H1 (cell line): ENCODE data around the gene GREB1. TPM values are rescaled to one million over a fixed set of nuclear protein-coding genes. Genes with fewer than 3 reads are reported as not detected.

ENCODE experiments used
- CTCF ChIA-PET: fragments of 300-600 bp; sonication (Branson Sonifier 250); formaldehyde crosslinking; loops from one replicate; lab custom pipeline; 2021; ENCODE audit not compliant: partially characterized antibody; lab: Charles Lee
- POLR2A ChIA-PET: fragments of 300-600 bp; sonication (Branson Sonifier 250); formaldehyde crosslinking; loops from one replicate; lab custom pipeline; 2021; ENCODE audit warnings: inconsistent platforms; ENCODE audit not compliant: partially characterized antibody; lab: Charles Lee
- DNase-seq, 2 experiments: peaks; one replicate each; pipeline versions ENCODE4 v3.0.0 to v3.0.0-alpha.2; 2010 to 2022; ENCODE audit warnings: low spot score in 2 of 2, low read depth in 1 of 2, mixed read lengths in 1 of 2
- FAIRE-seq: peaks from 2 replicates; lab custom pipeline; 2011; peaks lifted over from hg19 to GRCh38; lab: Jason Lieb, UNC
- H2AFZ ChIP-seq: 2 replicates; pipeline ENCODE4 v1.8.1; 2012; ENCODE audit warnings: low read length, inconsistent platforms
- H2AK5ac ChIP-seq: 2 replicates; pipeline ENCODE4 v1.6.1; 2013; ENCODE audit warnings: low read depth, low read length
- H2BK120ac ChIP-seq: replicated peaks from 2 replicates; pipeline ENCODE3; 2013; ENCODE audit warnings: low read depth, low read length, inconsistent platforms
- H2BK12ac ChIP-seq: 2 replicates; pipeline ENCODE4 v1.6.1; 2013; ENCODE audit warnings: low read depth, low read length
- H2BK15ac ChIP-seq: 2 replicates; pipeline ENCODE4 v1.6.1; 2013; ENCODE audit warnings: low read length
- H2BK20ac ChIP-seq: 2 replicates; pipeline ENCODE4 v1.6.1; 2013; ENCODE audit warnings: low read length
- H2BK5ac ChIP-seq: 2 replicates; pipeline ENCODE4 v1.6.1; 2013; ENCODE audit warnings: low read depth, low read length
- H3K14ac ChIP-seq: 2 replicates; pipeline ENCODE4 v1.6.1; 2013; ENCODE audit warnings: inconsistent platforms; ENCODE audit not compliant: insufficient read length
- H3K18ac ChIP-seq: 2 replicates; pipeline ENCODE4 v1.6.1; 2013; ENCODE audit warnings: low read length; ENCODE audit errors: extremely low read depth
- H3K23ac ChIP-seq: 2 replicates; pipeline ENCODE4 v1.6.1; 2013; ENCODE audit warnings: inconsistent platforms; ENCODE audit not compliant: insufficient read length
- H3K23me2 ChIP-seq: 2 replicates; pipeline ENCODE4 v1.6.1; 2013; ENCODE audit warnings: low read depth, low read length
- H3K27ac ChIP-seq: 2 replicates; pipeline ENCODE4 v1.6.1; 2011; ENCODE audit warnings: low read depth, low read length, inconsistent platforms
- H3K27me3 ChIP-seq, 4 experiments: replicated peaks in 1 of 4; 1 replicate in 1 of 4; 2 replicates in 3 of 4; pipeline versions ENCODE4 v1.6.1 to v1.8.1; 2011 to 2013; ENCODE audit warnings: low read length in 3 of 4, mild to moderate bottlenecking in 3 of 4, inconsistent platforms in 2 of 4, mixed read lengths in 2 of 4, moderate library complexity in 1 of 4; ENCODE audit not compliant: control insufficient read depth in 3 of 4, insufficient read depth in 3 of 4; ENCODE audit errors: extremely low read depth in 1 of 4
- H3K36me3 ChIP-seq, 4 experiments: 2 replicates each; pipeline versions ENCODE4 v1.6.1 to v1.8.1; 2011 to 2013; ENCODE audit warnings: mild to moderate bottlenecking in 4 of 4, low read length in 3 of 4, moderate library complexity in 2 of 4, control low read depth in 1 of 4, inconsistent platforms in 1 of 4; ENCODE audit not compliant: insufficient read depth in 4 of 4, control insufficient read depth in 2 of 4
- H3K4ac ChIP-seq: replicated peaks from 2 replicates; pipeline ENCODE3; 2013; ENCODE audit warnings: low read length, low read depth, mixed read lengths, inconsistent platforms; ENCODE audit not compliant: insufficient read length
- H3K4me1 ChIP-seq, 4 experiments: replicated peaks in 1 of 4; 1 replicate in 1 of 4; 2 replicates in 3 of 4; pipeline versions ENCODE4 v1.6.1 to v1.8.1; 2011 to 2013; ENCODE audit warnings: low read length in 3 of 4, inconsistent platforms in 2 of 4, mixed read lengths in 1 of 4; ENCODE audit not compliant: insufficient read depth in 4 of 4, control insufficient read depth in 3 of 4
- H3K4me2 ChIP-seq, 2 experiments: 2 replicates each; pipeline versions ENCODE4 v1.6.1 to v1.8.1; 2011 to 2013; ENCODE audit warnings: low read depth in 2 of 2, low read length in 2 of 2, control low read depth in 1 of 2, inconsistent platforms in 1 of 2, mild to moderate bottlenecking in 1 of 2; ENCODE audit not compliant: insufficient read depth in 1 of 2
- H3K4me3 ChIP-seq, 4 experiments: fragments of 200-600, 300-600 bp in 1 of 4; sonication (generic), shearing (Covaris generic), sonication (Bioruptor Twin) in 1 of 4; 2 replicates each; pipeline versions ENCODE4 v1.5.1 to v1.8.1; 2011 to 2016; ENCODE audit warnings: low read length in 4 of 4, low read depth in 3 of 4, control low read depth in 2 of 4, inconsistent platforms in 2 of 4, mild to moderate bottlenecking in 2 of 4, mixed read lengths in 1 of 4, moderate library complexity in 1 of 4; ENCODE audit not compliant: insufficient read depth in 2 of 4; ENCODE audit errors: extremely low read depth in 1 of 4
- H3K56ac ChIP-seq: replicated peaks from 2 replicates; pipeline ENCODE3; 2013; ENCODE audit warnings: low read depth, mild to moderate bottlenecking, mixed read lengths, low read length, inconsistent platforms; ENCODE audit not compliant: insufficient read length
- H3K79me1 ChIP-seq: 2 replicates; pipeline ENCODE4 v1.6.1; 2013; ENCODE audit warnings: low read depth, low read length, control low read depth
- H3K79me2 ChIP-seq, 2 experiments: 2 replicates each; pipeline versions ENCODE4 v1.6.1 to v1.8.1; 2012 to 2013; ENCODE audit warnings: low read length in 2 of 2, mild to moderate bottlenecking in 2 of 2, inconsistent platforms in 1 of 2; ENCODE audit not compliant: insufficient read depth in 2 of 2, control insufficient read depth in 1 of 2
- H3K9ac ChIP-seq, 4 experiments: replicated peaks in 1 of 4; 1 replicate in 1 of 4; 2 replicates in 3 of 4; pipeline versions ENCODE4 v1.6.1 to v1.8.1; 2011 to 2013; ENCODE audit warnings: low read depth in 3 of 4, low read length in 3 of 4, control low read depth in 2 of 4, mild to moderate bottlenecking in 2 of 4, moderate library complexity in 2 of 4, inconsistent platforms in 1 of 4; ENCODE audit errors: extremely low read depth in 1 of 4
- H3K9me3 ChIP-seq, 2 experiments: 2 replicates each; pipeline versions ENCODE4 v1.6.1 to v1.8.1; 2012 to 2013; ENCODE audit warnings: mild to moderate bottlenecking in 2 of 2, moderate library complexity in 2 of 2, control low read depth in 1 of 2, inconsistent platforms in 1 of 2, low read depth in 1 of 2, low read length in 1 of 2, mixed read lengths in 1 of 2; ENCODE audit not compliant: insufficient read depth in 2 of 2
- H4K20me1 ChIP-seq, 2 experiments: replicated peaks in 1 of 2; 2 replicates each; pipeline versions ENCODE3 to v1.8.1; 2011 to 2013; ENCODE audit warnings: inconsistent platforms in 2 of 2, low read length in 2 of 2, mild to moderate bottlenecking in 1 of 2; ENCODE audit not compliant: insufficient read depth in 2 of 2, control insufficient read depth in 1 of 2
- H4K5ac ChIP-seq: 2 replicates; pipeline ENCODE4 v1.6.1; 2013; ENCODE audit warnings: low read length, low read depth, mixed read lengths, inconsistent platforms; ENCODE audit not compliant: insufficient read length
- H4K8ac ChIP-seq: 2 replicates; pipeline ENCODE4 v1.8.0; 2013; ENCODE audit warnings: mild to moderate bottlenecking, moderate library complexity, low read length, inconsistent platforms; ENCODE audit not compliant: insufficient read depth; ENCODE audit errors: extremely low read depth
- H4K91ac ChIP-seq: replicated peaks from 2 replicates; pipeline ENCODE3; 2013; ENCODE audit warnings: low read length, mixed read lengths, inconsistent platforms; ENCODE audit not compliant: insufficient read length
- CHD1 ChIP-seq: IDR thresholded peaks from 2 replicates; pipeline ENCODE4 v1.6.1; 2012; ENCODE audit warnings: low read depth, low read length, improper control_type of control experiment
- WGBS, 2 experiments: shearing (Covaris generic) in 1 of 2; methylation state at CpG; one replicate each; pipeline versions ENCODE4 v1.1.6 to v1.1.7; 2013 to 2015; ENCODE audit warnings: low lambda C conversion rate in 2 of 2, mixed read lengths in 2 of 2, inconsistent platforms in 1 of 2, low coverage in 1 of 2, missing lambda C conversion rate in 1 of 2; ENCODE audit not compliant: insufficient replicate concordance in 2 of 2, insufficient coverage in 1 of 2, insufficient read length in 1 of 2; ENCODE audit errors: extremely low coverage in 1 of 2, missing lambda C conversion rate in 1 of 2; 5-methylcytosine and 5-hydroxymethylcytosine counted together
- polyA plus RNA-seq, 7 experiments: library from polyadenylated mRNA; depleted of rRNA in 3 of 7; stranded (reverse) in 5 of 7; unstranded in 2 of 7; fragments of >200 nt in 5 of 7; fragments of 200-250 nt in 2 of 7; gene quantifications; 1 replicate in 5 of 7; 2 replicates in 1 of 7; 4 replicates in 1 of 7; pipeline versions ENCODE4 v1.2.1 to v1.2.3, GENCODE V29; 2011 to 2013; ENCODE audit warnings: missing spikeins in 2 of 7, mixed read lengths in 2 of 7
- total RNA-seq: library from RNA; stranded (reverse); fragmentation: NEBNext Ultra II Directional; extraction: Animal tissue kit (Norgen Biotek cat#: 25700); gene quantifications from 2 replicates; pipeline ENCODE4 v1.2.1, GENCODE V29; 2021

The GREB1 gene
- total and polyA plus RNA-seq, 2 of the 8 experiments (the other 6 are each of a cell fraction or from before 2014, with no cell fraction given): 7.9 to 43.4 TPM

GRCh38 chr2:11616851-11617415, 83.1 kb downstream of the GREB1 start:
- no peak overlapping the region for H3K56ac ChIP-seq
- WGBS, 2 experiments: 85% methylated on average over 19 of the region's 19 CpGs; no CpG with 5 or more reads in 1 of the 2 experiments
- DNase-seq: no peak
- no peak overlapping the region for H3K18ac ChIP-seq
- FAIRE-seq: no peak
- H3K79me1 ChIP-seq: no peaks in the 10 kb centered on the region
- ChIA-PET CTCF (interaction anchor here (1.1 to 2.1 kb wide), 3 partner anchors 11 to 65 kb away, joined by 3 to 5 read pairs (median 4); no protein-coding TSS in a partner anchor), POLR2A (no interaction called here)
- H3K9me3 ChIP-seq: no peaks in the 10 kb centered on the region
- H3K4me3 ChIP-seq: no peak overlapping the region
- H3K27me3 ChIP-seq: no peaks in the 10 kb centered on the region
- H2BK120ac ChIP-seq: no peak overlapping the region
- no peak overlapping the region for H3K14ac ChIP-seq
- no peak overlapping the region for H4K8ac ChIP-seq
- H3K4me2 ChIP-seq: no peak overlapping the region
- no peak overlapping the region for H2BK20ac ChIP-seq
- H4K5ac ChIP-seq: no peak overlapping the region
- H2BK15ac ChIP-seq: no peak overlapping the region
- no peak overlapping the region for H2AFZ ChIP-seq
- no peaks in the 10 kb centered on the region for H3K23me2 ChIP-seq
- H4K91ac ChIP-seq: no peak overlapping the region
- no peaks in the 10 kb centered on the region; a peak in 1 of 4 replicates for H3K79me2 ChIP-seq
- peaks cover 0 to 6% of the 10 kb centered on the region in 2 experiments for H4K20me1 ChIP-seq
- H3K23ac ChIP-seq: no peak overlapping the region
- no peak overlapping the region for H3K9ac ChIP-seq
- H3K27ac ChIP-seq: no peak overlapping the region
- no peaks in the 10 kb centered on the region for H3K4me1 ChIP-seq
- H2BK12ac ChIP-seq: no peak overlapping the region
- H2AK5ac ChIP-seq: no peak overlapping the region
- H2BK5ac ChIP-seq: no peak overlapping the region
- no peak for TF ChIP-seq CHD1
- H3K4ac ChIP-seq: no peak overlapping the region
- peaks cover 0 to 10% (median 6%) of the 10 kb centered on the region in 4 experiments; a peak in 5 of 8 replicates for H3K36me3 ChIP-seq
